GM18502 (cell line): ENCODE results near the gene GPATCH2L.

Experiments
- ATAC-seq: cut with Tn5 transposase; IDR thresholded peaks from one replicate; pipeline ENCODE4 v1.9.1; 2021; ENCODE audit warnings: mild to moderate bottlenecking; ENCODE audit not compliant: unreplicated experiment, poor library complexity

GPATCH2L gene

DNA sequence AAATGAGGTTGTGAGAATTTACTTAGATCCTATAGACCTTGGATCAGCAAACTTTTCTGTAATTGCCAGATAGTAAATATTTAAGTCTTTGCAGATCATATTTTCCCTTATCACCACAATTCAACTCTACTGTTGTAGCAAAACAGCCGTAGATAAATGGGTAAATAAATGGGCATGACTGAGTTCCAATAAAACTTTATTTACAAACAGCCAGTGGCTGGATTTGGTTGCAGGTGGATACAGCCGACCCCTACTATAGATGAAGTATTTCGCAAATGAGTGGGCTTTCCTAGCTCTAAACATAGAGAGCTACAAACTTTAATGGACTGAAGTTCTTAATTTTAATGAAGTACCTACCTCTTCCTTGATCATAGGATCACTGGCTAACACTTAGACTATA is 100.7 kb downstream of the GPATCH2L start:
- no peak for ATAC-seq

DNA sequence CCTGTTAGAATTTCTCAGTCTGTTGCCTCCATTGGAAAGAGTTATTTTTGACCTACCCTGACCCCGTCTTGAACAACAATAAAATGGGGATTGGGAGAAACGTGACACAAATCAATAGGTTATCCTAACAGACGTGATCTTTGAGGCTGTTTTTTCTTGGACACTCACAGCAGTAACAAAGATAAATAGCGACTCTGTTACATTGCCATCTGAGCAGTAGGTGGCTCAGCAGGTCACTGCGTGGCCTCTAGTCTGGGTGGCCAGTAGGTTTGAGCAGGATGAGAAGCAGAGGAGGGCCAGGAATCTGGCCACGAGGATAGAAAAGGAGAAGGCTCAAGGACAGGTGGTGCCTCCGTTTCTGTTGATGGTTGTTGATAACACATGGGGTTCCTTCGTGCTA is 101.4 kb downstream of the GPATCH2L start:
- ATAC-seq = no peak

DNA sequence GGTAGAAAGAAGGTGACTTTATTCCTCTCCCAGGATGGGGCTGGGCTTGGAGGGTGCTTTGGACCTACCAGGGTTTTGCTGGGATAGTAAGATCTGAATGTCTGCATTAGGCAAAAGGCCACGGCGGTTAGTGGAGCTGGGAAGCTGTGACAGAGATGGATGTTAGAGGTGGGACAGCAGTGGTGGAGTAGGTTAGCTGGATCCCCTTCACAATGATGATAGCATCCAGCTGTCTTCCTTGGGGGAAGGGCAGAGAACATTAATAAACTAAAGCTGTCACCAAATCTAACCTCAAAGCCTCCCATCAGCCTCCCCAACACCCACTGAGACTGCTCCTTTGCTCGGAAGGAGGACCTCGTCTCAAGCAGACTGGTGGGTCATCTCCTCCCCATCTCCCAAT is 104.8 kb downstream of the GPATCH2L start:
- ATAC-seq = no peak

DNA sequence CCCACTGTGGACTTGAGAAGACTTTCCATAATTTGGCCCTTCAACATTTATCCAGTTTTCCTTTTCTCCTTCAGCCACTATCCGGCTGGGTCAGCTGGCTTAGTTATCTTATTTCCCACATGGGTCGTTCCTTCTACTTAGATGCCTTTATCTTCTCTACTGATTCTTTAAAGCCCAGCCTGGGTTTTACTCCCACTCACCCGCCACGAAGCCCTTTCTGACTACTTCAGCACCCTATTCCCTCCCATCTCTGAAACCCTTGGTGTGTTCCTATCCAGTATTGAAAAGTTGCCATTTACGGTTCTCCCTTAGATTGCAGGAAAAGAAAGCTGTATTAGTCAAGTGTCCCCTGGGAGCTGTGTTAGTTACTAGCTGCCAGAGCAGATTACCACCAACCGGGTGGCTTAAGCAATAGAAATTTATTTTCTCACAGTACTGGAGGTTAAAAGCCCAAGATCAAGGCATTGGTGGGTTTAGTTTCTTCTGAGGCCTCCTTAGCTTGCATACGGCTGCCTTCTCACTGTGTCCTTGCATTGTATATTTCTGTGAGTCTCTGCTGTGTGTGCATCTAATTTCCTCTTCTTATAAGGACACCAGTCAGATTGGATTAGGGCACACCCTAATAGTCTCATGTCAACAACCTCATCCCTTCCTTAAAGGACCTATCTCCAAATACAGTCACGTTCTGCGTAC is 105.5 kb downstream of the GPATCH2L start:
- ATAC-seq = no peak

DNA sequence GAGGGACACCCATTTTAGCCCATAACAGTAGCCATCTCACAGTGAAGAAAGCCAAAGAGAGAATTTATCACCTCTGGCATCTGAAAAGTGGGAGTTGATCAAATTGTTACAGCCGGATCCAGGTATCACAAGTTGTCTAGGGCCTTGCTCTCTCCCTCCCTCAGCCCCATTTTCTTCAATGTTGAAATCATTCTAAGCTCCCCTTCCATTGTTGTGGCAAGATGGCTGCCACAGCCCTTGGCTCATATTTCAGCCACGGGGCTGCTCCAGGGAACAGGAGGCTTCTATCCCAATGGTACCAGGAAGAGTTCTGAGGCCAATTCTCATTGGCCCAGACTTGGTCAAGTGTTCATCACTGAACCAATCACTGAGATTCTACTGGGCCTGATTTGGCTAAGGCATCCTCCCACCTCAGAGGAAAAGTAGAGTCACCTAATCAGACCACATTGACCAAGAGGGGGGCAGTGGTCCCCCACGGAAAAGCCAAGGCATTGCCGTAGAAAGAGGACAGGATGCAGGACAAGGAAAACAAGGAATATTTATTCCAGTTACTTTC is 106.2 kb downstream of the GPATCH2L start:
- no peak for ATAC-seq

DNA sequence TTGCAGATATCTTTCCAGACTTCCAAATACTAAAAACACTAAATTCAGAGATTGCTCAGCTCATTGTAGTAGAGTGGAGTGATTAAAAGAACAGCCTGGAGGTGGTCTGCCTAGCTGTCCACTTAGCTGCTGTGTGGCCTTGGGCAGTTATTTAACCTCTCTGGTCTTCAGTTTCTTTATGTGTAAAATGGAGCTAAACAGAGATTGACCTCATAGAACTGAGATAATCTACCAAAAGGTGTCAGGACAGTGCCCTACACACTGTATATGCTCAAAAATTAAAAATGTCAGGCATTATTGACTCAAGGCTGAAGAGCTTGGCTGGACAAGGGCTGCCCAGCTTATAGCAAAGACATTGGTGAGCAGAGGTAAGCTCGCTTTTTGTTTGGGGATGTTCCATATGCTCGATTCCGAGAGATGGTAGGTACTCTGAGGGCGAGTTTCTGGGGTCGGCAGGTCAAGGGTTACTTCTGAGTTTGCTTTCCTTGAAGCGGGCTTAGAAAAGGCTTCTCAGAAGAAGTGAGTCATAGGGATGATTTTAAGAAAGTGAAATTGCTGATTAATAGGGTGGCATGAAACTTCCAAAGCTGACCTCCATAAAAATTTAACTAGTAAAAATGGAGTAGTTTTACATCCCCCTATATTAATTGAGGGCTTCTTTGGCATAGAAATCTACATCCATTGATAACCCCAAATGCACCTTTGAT is 107.5 kb downstream of the GPATCH2L start:
- no peak for ATAC-seq

DNA sequence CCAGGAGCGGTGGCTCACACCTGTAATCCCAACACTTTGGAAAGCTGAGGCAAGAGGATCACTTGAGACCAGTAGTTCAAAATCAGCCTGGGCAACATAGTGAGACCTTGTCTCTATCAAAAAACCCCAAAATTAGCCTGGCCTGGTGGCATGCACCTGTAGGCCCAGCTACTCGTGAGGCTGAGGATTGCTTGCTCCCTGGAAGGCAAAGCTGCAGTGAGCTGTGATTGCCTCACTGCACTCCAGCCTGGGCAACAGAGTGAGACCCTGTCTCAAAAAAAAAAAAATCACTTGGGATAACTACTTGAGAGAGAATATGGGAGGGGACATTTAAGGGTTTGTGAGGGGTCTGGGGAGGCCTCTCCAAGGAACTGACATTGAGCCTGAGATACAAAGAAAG is 109.0 kb downstream of the GPATCH2L start:
- ATAC-seq = no peak

DNA sequence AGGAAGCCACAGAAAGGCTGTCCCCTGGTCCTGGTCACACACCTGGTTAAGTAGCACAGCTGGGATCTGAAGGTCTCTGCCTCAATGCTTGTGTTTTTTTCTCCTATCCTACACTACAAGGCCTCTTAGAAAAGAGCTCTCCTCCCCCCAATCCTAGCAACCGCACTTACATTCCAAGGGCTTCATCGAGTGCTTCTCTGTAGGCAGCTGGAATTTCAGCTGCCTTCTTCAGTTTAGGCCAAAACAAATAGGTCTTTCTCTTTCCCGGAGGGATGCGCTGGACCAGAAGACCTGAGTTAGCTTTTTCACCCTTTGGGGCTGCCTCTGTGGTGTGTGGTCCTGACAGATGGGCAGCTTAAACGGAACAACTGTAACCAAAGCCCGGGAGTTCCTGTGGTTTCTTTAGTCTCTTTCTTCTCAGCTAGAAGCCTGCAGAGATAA is 109.7 kb downstream of the GPATCH2L start:
- no peak for ATAC-seq

DNA sequence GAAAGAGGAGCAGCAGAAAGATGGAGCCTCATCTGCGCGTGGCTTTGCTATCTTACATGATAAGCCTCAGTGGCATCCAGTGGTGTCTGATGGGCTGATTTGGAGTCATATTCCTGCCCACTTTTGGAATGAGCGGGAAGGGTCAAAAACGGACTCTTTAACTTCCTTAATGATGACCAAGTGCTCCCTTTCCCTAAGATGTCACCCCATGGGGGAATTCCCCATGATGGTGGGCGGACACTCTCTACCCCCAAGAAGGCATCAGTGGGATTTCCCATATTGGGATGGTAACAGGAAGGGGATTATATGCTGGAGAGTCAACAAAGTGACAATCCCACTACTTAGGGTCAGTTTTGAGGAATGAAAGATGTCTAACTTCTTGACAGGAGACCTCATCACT is 110.9 kb downstream of the GPATCH2L start:
- no peak for ATAC-seq
